ENCODE measurements around the gene TRIM44.

TRIM44 gene

DNA sequence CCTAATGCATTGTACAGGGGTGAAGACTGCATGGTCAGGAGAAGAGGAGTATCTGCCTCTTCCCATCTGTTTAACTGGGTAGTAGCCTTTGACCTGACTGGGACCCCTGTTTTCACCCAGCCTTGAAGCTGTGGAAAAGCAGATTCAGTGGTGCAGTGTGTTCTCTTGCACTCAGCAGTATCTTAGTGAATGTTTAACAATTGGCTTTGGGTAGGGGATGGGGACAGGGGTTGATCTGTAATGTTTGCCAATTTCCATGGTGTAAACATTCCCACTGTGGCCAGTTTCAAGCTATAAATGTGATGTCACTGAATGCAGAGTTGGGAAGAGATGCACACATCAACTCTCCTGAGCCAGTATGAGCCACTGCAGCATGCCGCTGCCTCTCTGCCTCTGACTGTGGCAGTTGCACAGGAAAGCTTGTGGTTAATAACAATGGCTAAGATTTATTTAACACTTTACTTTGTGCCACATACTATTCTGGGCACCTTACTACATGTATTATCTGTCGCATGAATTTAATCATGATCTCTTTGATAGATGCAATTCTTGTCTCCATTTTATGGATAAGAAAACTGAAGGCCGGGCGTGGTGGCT is 28.6 kb upstream of the TRIM44 start:
- no peak for DNase-seq
- H4K91ac ChIP-seq (ENCODE audit: low read depth, low read length): no peak overlapping the region
- H3K27me3 ChIP-seq (ENCODE audit: insufficient read depth, low read length): no peaks in the 10 kb centered on the region
- no peak overlapping the region for H3K14ac ChIP-seq (ENCODE audit: low read length)
- WGBS (ENCODE audit: extremely low coverage, insufficient coverage, insufficient read length): no CpG with 5 or more reads among the region's 4 CpGs
- H3K9me3 ChIP-seq (ENCODE audit: insufficient read depth, low read depth, low read length): no peaks in the 10 kb centered on the region
- H3K79me1 ChIP-seq (ENCODE audit: low read length): no peaks in the 10 kb centered on the region
- no peaks in the 10 kb centered on the region for H3K36me3 ChIP-seq (ENCODE audit: control insufficient read depth in 1 of 2, insufficient read depth in 2 of 2, low read length in 2 of 2)
- H3K18ac ChIP-seq (ENCODE audit: low read length): no peak overlapping the region
- no peaks in the 10 kb centered on the region for H3K79me2 ChIP-seq (ENCODE audit: control insufficient read depth, insufficient read depth, low read length, poor library complexity)
- no peak overlapping the region for H3K23ac ChIP-seq (ENCODE audit: low read length)
- no peak overlapping the region for H2BK12ac ChIP-seq (ENCODE audit: low read length)
- H2BK120ac ChIP-seq (ENCODE audit: insufficient read depth, low read length, poor library complexity): no peak overlapping the region
- H2AFZ ChIP-seq (ENCODE audit: insufficient read depth, low read length, poor library complexity): no peak overlapping the region
- H3K9ac ChIP-seq (ENCODE audit: low read length): no peak overlapping the region
- no peak overlapping the region for H2AK5ac ChIP-seq (ENCODE audit: low read length)
- H4K8ac ChIP-seq (ENCODE audit: low read depth, low read length): no peak overlapping the region
- no peak overlapping the region for H3K27ac ChIP-seq (ENCODE audit: low read depth, low read length)
- no peak overlapping the region for H3K4ac ChIP-seq (ENCODE audit: low read depth, low read length)
- no peak overlapping the region for H2BK5ac ChIP-seq (ENCODE audit: low read depth, low read length, poor library complexity)
- H3K4me1 ChIP-seq (ENCODE audit: control insufficient read depth in 1 of 2, insufficient read depth in 2 of 2, low read length in 2 of 2): peaks cover 0 to 3% of the 10 kb centered on the region in 2 experiments
- H4K12ac ChIP-seq (ENCODE audit: low read depth, low read length): no peak overlapping the region
- H3K4me2 ChIP-seq (ENCODE audit: low read length): no peak overlapping the region
- no peak overlapping the region for H3K4me3 ChIP-seq (ENCODE audit: low read depth, low read length)

GRCh38 chr11:35635933-35636332 is 26.6 kb upstream of the TRIM44 start:
- Histone ChIP-seq H2BK12ac (ENCODE audit: low read length) (no peak overlapping the region), H2AFZ (ENCODE audit: insufficient read depth, low read length, poor library complexity) (no peak overlapping the region), H3K18ac (ENCODE audit: low read length) (no peak overlapping the region), H3K4ac (ENCODE audit: low read depth, low read length) (no peak overlapping the region), H4K8ac (ENCODE audit: low read depth, low read length) (no peak overlapping the region), H4K91ac (ENCODE audit: low read depth, low read length) (no peak overlapping the region), H3K14ac (ENCODE audit: low read length) (no peak overlapping the region), H2AK5ac (ENCODE audit: low read length) (no peak overlapping the region), H3K27me3 (ENCODE audit: insufficient read depth, low read length) (no peaks in the 10 kb centered on the region), H3K9ac (ENCODE audit: low read length) (no peak overlapping the region), H3K4me3 (ENCODE audit: low read depth, low read length) (no peak overlapping the region), H3K23ac (ENCODE audit: low read length) (no peak overlapping the region), H3K79me2 (ENCODE audit: control insufficient read depth, insufficient read depth, low read length, poor library complexity) (no peaks in the 10 kb centered on the region), H3K4me2 (ENCODE audit: low read length) (no peak overlapping the region), H2BK120ac (ENCODE audit: insufficient read depth, low read length, poor library complexity) (no peak overlapping the region), H3K4me1 (ENCODE audit: control insufficient read depth in 1 of 2, insufficient read depth in 2 of 2, low read length in 2 of 2) (peaks cover 2 to 5% of the 10 kb centered on the region in 2 experiments), H3K79me1 (ENCODE audit: low read length) (no peaks in the 10 kb centered on the region), H4K12ac (ENCODE audit: low read depth, low read length) (no peak overlapping the region), H3K27ac (ENCODE audit: low read depth, low read length) (no peak overlapping the region), H3K36me3 (ENCODE audit: control insufficient read depth in 1 of 2, insufficient read depth in 2 of 2, low read length in 2 of 2) (no peaks in the 10 kb centered on the region), H3K9me3 (ENCODE audit: insufficient read depth, low read depth, low read length) (no peaks in the 10 kb centered on the region), H2BK5ac (ENCODE audit: low read depth, low read length, poor library complexity) (no peak overlapping the region)
- no peak for DNase-seq
- no CpG with 5 or more reads among the region's 6 CpGs for WGBS (ENCODE audit: extremely low coverage, insufficient coverage, insufficient read length)

- no peak overlapping the region for H3K18ac ChIP-seq (ENCODE audit: low read length)
These were observed 22.9 kb upstream of the TRIM44 start for GRCh38 chr11:35639591-35640179.

DNA sequence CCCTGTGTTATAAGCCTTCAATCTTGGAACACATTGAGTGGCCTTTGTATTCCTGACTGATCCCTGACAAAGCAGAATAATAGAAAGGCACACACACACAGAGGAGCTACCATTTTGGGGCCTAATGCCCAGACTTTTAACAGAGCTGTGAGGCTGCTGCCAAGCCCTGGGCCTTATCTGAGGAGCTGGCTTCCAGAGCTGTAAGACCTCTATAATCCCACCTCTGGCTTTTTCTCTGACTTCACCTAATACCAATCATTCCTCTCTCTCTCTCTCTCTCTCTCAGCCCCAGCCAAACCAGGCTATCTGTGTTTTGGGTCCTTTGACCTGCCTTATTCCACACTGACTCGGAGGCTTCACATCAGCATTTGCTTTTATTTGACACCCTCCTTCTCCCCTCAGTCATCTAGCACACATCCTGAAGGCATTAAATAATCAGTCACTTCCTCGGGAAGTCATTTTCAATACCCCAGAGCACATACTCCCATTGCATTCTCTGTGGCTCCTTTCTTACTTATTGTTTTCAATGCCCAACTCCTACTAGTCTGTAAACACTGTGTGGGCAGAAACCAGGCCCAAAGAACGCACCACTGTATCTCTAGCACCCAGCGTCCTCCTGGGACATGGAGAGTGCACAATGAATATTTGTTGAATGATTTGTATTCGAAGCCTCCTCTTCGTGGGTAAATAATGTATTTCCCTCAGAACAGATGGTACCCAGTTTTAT is 21.2 kb upstream of the TRIM44 start:
- Histone ChIP-seq H4K91ac (ENCODE audit: low read depth, low read length) (no peak overlapping the region), H3K4me3 (ENCODE audit: low read depth, low read length) (no peak overlapping the region), H2AFZ (ENCODE audit: insufficient read depth, low read length, poor library complexity) (no peak overlapping the region), H3K36me3 (ENCODE audit: control insufficient read depth in 1 of 2, insufficient read depth in 2 of 2, low read length in 2 of 2) (no peaks in the 10 kb centered on the region), H3K79me2 (ENCODE audit: control insufficient read depth, insufficient read depth, low read length, poor library complexity) (no peaks in the 10 kb centered on the region), H3K27ac (ENCODE audit: low read depth, low read length) (no peak overlapping the region), H3K18ac (ENCODE audit: low read length) (no peak overlapping the region), H3K27me3 (ENCODE audit: insufficient read depth, low read length) (no peaks in the 10 kb centered on the region), H3K4me1 (ENCODE audit: control insufficient read depth in 1 of 2, insufficient read depth in 2 of 2, low read length in 2 of 2) (peaks cover 2 to 9% of the 10 kb centered on the region in 2 experiments), H3K9ac (ENCODE audit: low read length) (no peak overlapping the region), H2AK5ac (ENCODE audit: low read length) (no peak overlapping the region), H2BK12ac (ENCODE audit: low read length) (no peak overlapping the region), H3K79me1 (ENCODE audit: low read length) (no peaks in the 10 kb centered on the region), H4K12ac (ENCODE audit: low read depth, low read length) (no peak overlapping the region), H4K8ac (ENCODE audit: low read depth, low read length) (no peak overlapping the region), H3K14ac (ENCODE audit: low read length) (no peak overlapping the region), H3K23ac (ENCODE audit: low read length) (no peak overlapping the region), H3K4me2 (ENCODE audit: low read length) (no peak overlapping the region), H3K4ac (ENCODE audit: low read depth, low read length) (no peak overlapping the region), H3K9me3 (ENCODE audit: insufficient read depth, low read depth, low read length) (no peaks in the 10 kb centered on the region), H2BK5ac (ENCODE audit: low read depth, low read length, poor library complexity) (no peak overlapping the region), H2BK120ac (ENCODE audit: insufficient read depth, low read length, poor library complexity) (no peak overlapping the region)
- WGBS (ENCODE audit: extremely low coverage, insufficient coverage, insufficient read length): no CpG with 5 or more reads among the region's 6 CpGs
- no peak for DNase-seq

More at GRCh38 chr11:35639591-35640179, 22.9 kb upstream of the TRIM44 start:
- Histone ChIP-seq H2BK120ac (ENCODE audit: insufficient read depth, low read length, poor library complexity) (no peak overlapping the region), H3K9ac (ENCODE audit: low read length) (no peak overlapping the region), H3K4me2 (ENCODE audit: low read length) (no peak overlapping the region), H3K9me3 (ENCODE audit: insufficient read depth, low read depth, low read length) (no peaks in the 10 kb centered on the region), H4K91ac (ENCODE audit: low read depth, low read length) (no peak overlapping the region), H2AK5ac (ENCODE audit: low read length) (no peak overlapping the region), H3K4me1 (ENCODE audit: control insufficient read depth in 1 of 2, insufficient read depth in 2 of 2, low read length in 2 of 2) (peaks cover 2 to 9% of the 10 kb centered on the region in 2 experiments), H3K4me3 (ENCODE audit: low read depth, low read length) (no peak overlapping the region), H3K27ac (ENCODE audit: low read depth, low read length) (no peak overlapping the region), H3K79me2 (ENCODE audit: control insufficient read depth, insufficient read depth, low read length, poor library complexity) (no peaks in the 10 kb centered on the region), H4K8ac (ENCODE audit: low read depth, low read length) (no peak overlapping the region), H3K23ac (ENCODE audit: low read length) (no peak overlapping the region), H3K36me3 (ENCODE audit: control insufficient read depth in 1 of 2, insufficient read depth in 2 of 2, low read length in 2 of 2) (no peaks in the 10 kb centered on the region), H3K14ac (ENCODE audit: low read length) (no peak overlapping the region), H2AFZ (ENCODE audit: insufficient read depth, low read length, poor library complexity) (no peak overlapping the region), H3K27me3 (ENCODE audit: insufficient read depth, low read length) (no peaks in the 10 kb centered on the region), H4K12ac (ENCODE audit: low read depth, low read length) (no peak overlapping the region), H3K79me1 (ENCODE audit: low read length) (no peaks in the 10 kb centered on the region), H2BK12ac (ENCODE audit: low read length) (no peak overlapping the region), H3K4ac (ENCODE audit: low read depth, low read length) (no peak overlapping the region), H2BK5ac (ENCODE audit: low read depth, low read length, poor library complexity) (no peak overlapping the region)
- peak in 1 of 2 donors; percentile 29 for DNase-seq
- WGBS (ENCODE audit: extremely low coverage, insufficient coverage, insufficient read length): no CpG with 5 or more reads among the region's 9 CpGs
